HG02840 (cell line): Measurements from ENCODE around the gene BTBD17.
"Not testable (repeated sequence)": the region's sequence is repeated elsewhere in the genome, so short reads cannot be mapped to it uniquely, and the experiment has no call there.

Experiments used
- ATAC-seq: cut with Tn5 transposase; IDR thresholded peaks from one replicate; pipeline ENCODE4 v1.9.1; 2021; ENCODE audit warnings: mild to moderate bottlenecking, moderate library complexity, moderate number of reproducible peaks; ENCODE audit not compliant: unreplicated experiment, low FRiP score

BTBD17 gene, protein sequence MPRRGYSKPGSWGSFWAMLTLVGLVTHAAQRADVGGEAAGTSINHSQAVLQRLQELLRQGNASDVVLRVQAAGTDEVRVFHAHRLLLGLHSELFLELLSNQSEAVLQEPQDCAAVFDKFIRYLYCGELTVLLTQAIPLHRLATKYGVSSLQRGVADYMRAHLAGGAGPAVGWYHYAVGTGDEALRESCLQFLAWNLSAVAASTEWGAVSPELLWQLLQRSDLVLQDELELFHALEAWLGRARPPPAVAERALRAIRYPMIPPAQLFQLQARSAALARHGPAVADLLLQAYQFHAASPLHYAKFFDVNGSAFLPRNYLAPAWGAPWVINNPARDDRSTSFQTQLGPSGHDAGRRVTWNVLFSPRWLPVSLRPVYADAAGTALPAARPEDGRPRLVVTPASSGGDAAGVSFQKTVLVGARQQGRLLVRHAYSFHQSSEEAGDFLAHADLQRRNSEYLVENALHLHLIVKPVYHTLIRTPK

DNA sequence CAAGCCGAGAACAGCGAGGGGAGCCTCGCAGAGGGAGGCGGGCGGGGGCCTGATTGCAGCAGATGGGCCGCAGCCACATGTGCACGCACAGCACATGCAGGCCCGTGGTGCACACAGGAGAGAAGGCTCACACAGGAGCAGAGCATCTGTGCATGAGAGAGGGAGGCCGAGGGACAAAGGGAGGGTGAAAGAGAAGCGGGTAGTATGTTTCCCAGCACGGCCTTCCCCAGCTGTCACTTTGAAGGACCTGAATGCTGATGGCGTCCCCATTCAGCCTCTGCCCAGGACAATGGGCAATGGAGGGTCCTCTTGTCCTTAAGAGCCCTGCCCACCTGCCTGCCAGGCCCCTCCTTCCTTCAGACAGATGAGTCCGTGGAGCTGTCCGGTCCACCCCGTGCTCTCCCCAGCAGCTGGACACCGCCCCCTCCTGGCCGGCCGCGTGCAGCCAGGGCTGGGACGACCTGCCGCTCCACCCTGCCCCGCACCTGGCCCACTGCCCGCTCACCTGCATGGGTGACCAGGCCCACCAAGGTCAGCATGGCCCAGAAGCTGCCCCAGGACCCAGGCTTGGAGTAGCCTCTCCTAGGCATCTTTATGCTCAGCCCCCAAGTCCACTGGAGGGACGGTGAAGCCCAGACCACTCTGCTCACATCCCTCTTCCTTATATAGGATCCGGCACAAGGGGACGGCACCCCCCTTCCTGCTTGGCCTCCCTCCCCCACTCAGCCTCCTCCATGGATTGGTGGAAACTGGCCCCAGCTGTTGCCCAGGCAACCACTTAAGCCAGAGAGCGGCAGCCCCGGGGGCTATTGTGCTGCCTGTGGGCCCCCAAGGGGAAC lies at the start of gene BTBD17:
BTBD17 (minus strand) TSS at position 639 of the 839 bp plus-strand sequence; CDS start at position 590, 49 bp downstream.
- ATAC-seq: no peak

- no peak for ATAC-seq
These were observed 48.4 kb upstream of the BTBD17 start for GRCh38 chr17:74410001-74410443.

DNA sequence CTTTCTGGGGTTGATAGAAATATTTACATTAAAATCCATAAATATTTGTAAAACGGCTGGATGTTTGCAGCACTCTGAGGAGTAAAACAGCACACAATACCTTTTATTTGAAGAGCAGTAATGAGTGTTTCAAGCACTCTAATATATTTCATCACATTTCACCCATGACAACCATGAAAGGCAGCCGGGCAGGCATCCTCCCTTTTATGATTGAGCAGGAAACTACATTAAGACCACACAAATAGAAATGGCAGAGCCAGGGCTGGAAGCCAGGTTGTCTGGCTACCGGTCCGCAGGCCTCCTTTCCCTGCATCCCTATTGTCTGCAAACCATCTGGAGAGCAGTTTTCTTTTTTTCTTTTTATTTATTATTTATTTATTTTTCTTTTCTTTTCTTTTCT lies 47.1 kb upstream of the BTBD17 start:
- ATAC-seq: no peak

- no peak for ATAC-seq
These were observed 46.6 kb upstream of the BTBD17 start for GRCh38 chr17:74408262-74408661.

- no peak for ATAC-seq
These were observed 45.7 kb upstream of the BTBD17 start for GRCh38 chr17:74407384-74407783.

DNA sequence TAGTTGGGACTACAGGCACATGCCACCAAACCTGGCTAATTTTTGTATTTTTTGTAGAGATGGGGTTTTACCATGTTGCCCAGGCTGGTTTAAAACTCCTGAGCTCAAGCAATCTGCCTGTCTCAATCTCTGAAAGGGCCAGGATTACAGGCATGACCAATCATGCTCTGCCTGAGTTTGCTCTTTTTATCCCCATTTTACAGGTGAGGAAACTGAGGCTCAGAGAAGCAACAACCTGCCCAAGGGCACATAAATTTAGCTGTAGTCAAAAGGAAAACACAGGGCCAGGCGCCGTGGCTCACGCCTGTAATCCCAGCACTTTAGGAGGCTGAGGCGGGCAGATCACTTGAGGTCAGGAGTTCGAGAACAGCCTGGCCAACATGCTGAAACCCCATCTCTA lies 43.6 kb upstream of the BTBD17 start:
- ATAC-seq: not testable (repeated sequence)

DNA sequence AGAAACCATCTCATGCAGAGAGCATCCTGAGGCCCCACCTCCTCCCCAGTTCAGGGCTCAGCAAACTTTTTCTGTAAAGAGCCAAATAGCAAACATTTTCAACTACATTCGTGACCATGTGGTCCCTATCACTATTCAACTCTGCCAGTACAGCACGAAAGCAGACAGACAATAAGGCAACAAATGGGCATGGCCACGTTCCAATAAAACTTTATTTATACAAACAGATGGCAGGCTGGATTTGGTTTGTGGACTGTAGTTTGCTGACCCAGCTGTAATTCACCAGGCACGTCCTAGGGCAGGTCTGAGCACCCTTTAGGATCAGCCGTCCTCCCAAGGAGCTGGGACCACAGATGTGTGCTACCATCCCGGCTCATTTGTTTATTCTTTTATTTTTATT lies 43.1 kb upstream of the BTBD17 start:
- ATAC-seq: no peak

- ATAC-seq: no peak
These were observed 42.5 kb upstream of the BTBD17 start for GRCh38 chr17:74404218-74404617.

DNA sequence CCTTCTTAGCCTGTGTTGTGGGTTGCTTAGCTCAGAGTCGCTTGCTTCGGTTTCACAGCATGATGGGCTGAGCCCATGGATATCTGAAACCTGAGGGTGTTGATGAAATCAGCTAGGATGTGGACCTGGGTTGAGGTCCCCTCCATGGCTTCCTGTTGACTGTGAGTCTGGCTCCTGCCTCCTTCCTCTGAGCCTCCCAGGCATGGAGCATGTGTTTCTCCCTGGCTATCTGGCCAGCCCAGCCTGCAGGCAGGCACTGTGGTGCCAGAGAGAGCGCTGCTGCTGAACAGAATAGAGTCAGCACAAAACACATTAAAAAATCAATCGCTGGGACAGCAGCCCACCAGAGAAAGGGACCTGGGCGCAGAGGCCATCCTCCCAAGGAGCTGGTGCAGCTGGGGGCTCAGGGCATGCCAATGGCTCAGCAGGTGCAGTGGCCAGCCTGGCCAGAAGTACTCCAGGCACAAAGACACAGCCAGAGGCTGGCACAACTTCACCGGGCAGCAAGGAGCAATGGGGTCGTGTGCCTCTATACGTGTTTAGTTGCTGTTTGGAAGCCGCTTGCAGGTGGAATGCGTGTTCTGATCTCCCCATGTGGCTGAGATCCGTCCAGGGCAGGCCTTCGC lies 42.0 kb upstream of the BTBD17 start:
- no peak for ATAC-seq

GRCh38 chr17:74402048-74402447 lies 40.4 kb upstream of the BTBD17 start:
- ATAC-seq: no peak

DNA sequence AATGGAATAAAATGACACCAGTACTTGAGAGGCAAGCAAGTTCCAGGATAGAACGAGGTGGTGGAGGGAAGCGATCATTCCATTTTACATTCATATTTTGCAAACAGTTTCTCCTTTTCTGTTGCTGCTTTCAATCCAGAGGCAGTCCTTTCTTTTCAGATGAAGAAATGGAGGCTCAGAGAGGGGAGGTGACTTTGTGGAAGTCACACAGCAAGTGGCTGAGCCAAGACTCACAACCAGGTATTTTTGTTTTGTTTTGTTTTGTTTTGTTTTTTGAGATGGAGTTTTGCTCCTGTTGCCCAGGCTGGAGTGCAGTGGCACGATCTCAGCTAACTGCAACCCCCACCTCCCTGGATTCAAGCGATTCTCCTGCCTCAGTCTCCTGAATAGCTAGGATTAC lies 34.9 kb upstream of the BTBD17 start:
- no peak for ATAC-seq

DNA sequence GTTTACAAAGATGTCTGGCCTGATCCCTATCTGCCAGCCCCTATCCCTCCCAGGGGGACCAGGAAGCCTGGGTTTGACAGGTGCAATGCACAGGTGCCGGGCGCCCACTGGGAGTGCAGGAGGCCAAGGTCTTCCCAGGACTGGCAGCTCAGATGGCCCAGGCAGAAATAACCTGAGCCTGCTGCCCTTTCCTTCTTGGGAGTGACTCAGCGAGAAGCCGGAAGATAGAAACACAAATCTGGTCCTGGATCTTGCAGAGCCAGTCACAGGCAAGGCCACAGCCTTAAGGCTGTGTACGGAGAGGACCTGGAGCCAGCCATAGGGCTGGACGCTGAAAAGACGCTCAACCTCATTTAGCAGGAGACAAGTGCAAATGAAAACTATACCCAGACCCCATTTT lies 33.3 kb upstream of the BTBD17 start:
- ATAC-seq: no peak

- ATAC-seq: no peak
These were observed 32.7 kb upstream of the BTBD17 start for GRCh38 chr17:74394275-74394950.

- no peak for ATAC-seq
These were observed 31.8 kb upstream of the BTBD17 start for GRCh38 chr17:74393346-74393942.

DNA sequence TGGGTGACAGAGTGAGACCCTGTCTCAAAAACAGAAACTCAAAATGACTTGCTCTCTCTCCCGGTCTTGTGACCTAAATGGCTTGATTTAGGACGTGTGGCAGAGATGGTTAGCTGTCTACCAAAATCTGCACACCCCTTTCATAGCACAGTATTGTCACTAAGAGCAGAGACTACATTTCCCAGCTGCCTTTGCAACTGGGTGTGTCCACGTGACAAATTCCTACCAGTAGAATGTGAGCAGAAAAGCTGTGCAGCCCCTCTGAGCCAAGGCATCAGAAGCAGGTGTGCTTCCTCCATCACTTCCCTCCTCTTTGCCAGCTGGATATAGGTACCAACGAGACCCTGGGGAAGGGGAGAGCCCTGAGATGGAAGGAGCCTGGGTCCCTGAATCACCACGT lies 31.2 kb upstream of the BTBD17 start:
- no peak for ATAC-seq

DNA sequence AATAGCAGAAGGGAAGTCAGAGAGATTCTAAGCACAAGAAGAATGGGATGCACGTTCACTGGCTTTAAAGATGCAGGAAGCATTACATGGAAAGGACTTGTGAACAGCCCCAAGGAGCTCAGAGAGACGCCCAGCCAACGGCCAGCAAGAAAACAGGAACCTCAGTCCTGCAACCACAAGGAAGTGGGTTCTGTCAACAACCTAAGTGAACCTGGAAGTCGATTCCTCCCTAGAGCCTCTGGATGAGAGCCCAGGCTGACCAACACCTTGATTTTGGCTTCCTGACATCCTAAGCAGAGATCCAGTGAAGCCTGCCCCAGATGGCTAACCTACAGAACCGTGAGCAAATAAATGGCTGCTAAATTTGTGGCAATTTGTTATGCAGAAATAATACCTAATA lies 30.1 kb upstream of the BTBD17 start:
- no peak for ATAC-seq

DNA sequence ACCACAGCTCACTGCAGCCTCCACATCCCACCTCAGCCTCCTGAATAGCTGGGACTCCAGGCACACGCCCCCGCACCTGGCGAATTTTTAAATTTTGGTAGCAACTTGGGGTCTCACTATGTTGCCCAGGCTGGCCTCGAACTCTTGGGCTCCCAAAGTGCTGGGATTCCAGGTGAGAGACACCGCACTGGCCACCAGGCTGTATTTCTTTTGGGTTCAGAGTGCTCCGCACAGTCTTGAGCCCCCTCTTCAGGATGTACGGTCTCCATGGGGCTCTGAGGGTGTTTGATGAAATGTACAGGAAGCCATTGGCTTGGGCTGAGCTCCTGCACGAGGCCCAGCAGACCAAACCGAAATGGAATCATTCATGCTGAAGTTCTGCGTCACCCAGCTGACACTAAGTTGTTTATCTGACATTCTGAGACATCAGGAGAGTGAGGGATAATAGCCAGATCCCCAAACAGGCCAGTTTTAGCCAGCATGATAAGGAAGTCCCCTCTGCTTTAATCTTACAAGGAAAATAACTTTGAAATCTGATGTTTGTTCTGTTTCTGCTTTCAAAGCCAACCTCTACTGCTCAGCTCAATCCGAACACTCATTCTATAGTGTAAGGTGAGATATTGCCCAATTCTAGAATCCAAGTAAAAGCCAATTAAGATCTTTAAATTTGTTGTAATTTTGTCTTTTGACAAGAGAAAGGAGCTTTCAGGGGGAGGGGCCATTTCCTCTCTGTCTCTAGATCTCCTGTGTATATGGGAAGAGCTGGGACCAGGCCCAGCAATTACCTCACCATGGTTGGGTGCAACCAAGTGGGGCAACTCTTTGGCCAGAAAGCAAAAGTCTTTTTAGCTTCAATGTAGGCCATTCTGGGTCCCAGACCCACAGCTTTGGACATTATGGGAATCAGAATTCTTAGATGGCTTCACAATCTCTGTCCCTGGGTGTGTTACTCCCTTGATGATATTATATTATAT lies 29.3 kb upstream of the BTBD17 start:
- ATAC-seq: no peak

- ATAC-seq: no peak
These were observed 28.4 kb upstream of the BTBD17 start for GRCh38 chr17:74389937-74390679.
